HL-60/S4 treated with retinoic acid at 250 ng/mL for 4 days and 3 days (cell line): ENCODE measurements around the gene IRF6.

ENCODE experiments used
- in situ Hi-C: fragments of 300-500 bp; cut with MboI; formaldehyde crosslinking; loops from 2 replicates; pipeline ENCODE4 v1.7.0; 2022; ENCODE audit warnings: low sequenced_read_pairs

The IRF6 gene

GRCh38 chr1:209805875-209806760 lies at the start of gene IRF6:
IRF6 (minus strand) TSS chr1:209806142; CDS start chr1:209801413, 4,729 bp downstream.
- in situ Hi-C loops, result no loop called here

- in situ Hi-C loops, result no loop called here
Measured at GRCh38 chr1:209855623-209856022, 49.7 kb upstream of the IRF6 start.

- in situ Hi-C loops, result no loop called here
Measured at GRCh38 chr1:209855006-209855405, 49.1 kb upstream of the IRF6 start.

GRCh38 chr1:209854196-209854595 lies 48.3 kb upstream of the IRF6 start:
- in situ Hi-C loops, result no loop called here

- in situ Hi-C loops, result no loop called here
Measured at GRCh38 chr1:209853676-209854075, 47.7 kb upstream of the IRF6 start.

- in situ Hi-C loops, result no loop called here
Measured at GRCh38 chr1:209850342-209850979, 44.5 kb upstream of the IRF6 start.

GRCh38 chr1:209849388-209849787 lies 43.4 kb upstream of the IRF6 start:
- in situ Hi-C loops, result no loop called here

GRCh38 chr1:209845408-209845725 lies 39.4 kb upstream of the IRF6 start:
- in situ Hi-C loops, result no loop called here

- in situ Hi-C loops, result no loop called here
Measured at GRCh38 chr1:209844695-209845407, 38.9 kb upstream of the IRF6 start.

GRCh38 chr1:209840611-209841010 lies 34.7 kb upstream of the IRF6 start:
- in situ Hi-C loops, result no loop called here

- in situ Hi-C loops, result no loop called here
Measured at GRCh38 chr1:209839875-209840546, 34.1 kb upstream of the IRF6 start.

GRCh38 chr1:209838537-209838936 lies 32.6 kb upstream of the IRF6 start:
- in situ Hi-C loops, result no loop called here

- in situ Hi-C loops, result no loop called here
Measured at GRCh38 chr1:209837671-209838070, 31.7 kb upstream of the IRF6 start.

- in situ Hi-C loops, result no loop called here
Measured at GRCh38 chr1:209835782-209836298, 29.9 kb upstream of the IRF6 start.

- in situ Hi-C loops, result no loop called here
Measured at GRCh38 chr1:209831615-209832014, 25.7 kb upstream of the IRF6 start.

- in situ Hi-C loops, result no loop called here
Measured at GRCh38 chr1:209830722-209831121, 24.8 kb upstream of the IRF6 start.

GRCh38 chr1:209829716-209830115 lies 23.8 kb upstream of the IRF6 start:
- in situ Hi-C loops, result no loop called here

- in situ Hi-C loops, result no loop called here
Measured at GRCh38 chr1:209827384-209828262, 21.7 kb upstream of the IRF6 start, which contains the start of gene UTP25. UTP25 (plus strand) TSS chr1:209827972; CDS start chr1:209828064, 92 bp downstream.

- in situ Hi-C loops, result no loop called here
Measured at GRCh38 chr1:209825591-209826434, 19.9 kb upstream of the IRF6 start.
